GM21528 (cell line): Measurements from ENCODE around the gene DR1.
"Not testable (repeated sequence)": the region's sequence is repeated elsewhere in the genome, so short reads cannot be mapped to it uniquely, and the experiment has no call there.

Source experiments
- ATAC-seq: cut with Tn5 transposase; IDR thresholded peaks from one replicate; pipeline ENCODE4 v1.9.1; 2021; ENCODE audit warnings: mild to moderate bottlenecking, moderate library complexity; ENCODE audit not compliant: unreplicated experiment, low FRiP score

The DR1 gene

GRCh38 chr1:93374334-93375106 lies 28.8 kb downstream of the DR1 start:
- ATAC-seq = no peak

GRCh38 chr1:93384656-93385055 lies 38.9 kb downstream of the DR1 start:
- ATAC-seq = no peak

GRCh38 chr1:93386268-93386667 lies 40.6 kb downstream of the DR1 start:
- not testable (repeated sequence) for ATAC-seq

DNA sequence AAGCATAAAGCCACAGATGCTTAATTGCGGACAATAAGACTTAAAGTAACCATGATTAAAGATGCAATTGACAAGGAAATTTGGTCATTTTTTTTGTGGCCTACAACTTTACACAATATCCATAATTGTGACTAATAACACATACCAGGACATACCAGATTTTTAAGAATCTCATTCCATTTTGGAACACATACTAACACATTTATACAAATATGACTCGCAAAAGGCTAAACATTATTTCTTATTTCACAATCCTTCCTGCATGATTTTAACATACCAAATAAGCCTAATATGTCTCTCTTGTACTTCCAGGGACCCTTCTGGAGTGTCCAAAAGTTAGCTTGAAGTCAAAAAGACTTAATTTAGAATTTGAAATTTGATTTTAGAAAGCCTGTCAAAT lies 48.8 kb downstream of the DR1 start:
- ATAC-seq = no peak

DNA sequence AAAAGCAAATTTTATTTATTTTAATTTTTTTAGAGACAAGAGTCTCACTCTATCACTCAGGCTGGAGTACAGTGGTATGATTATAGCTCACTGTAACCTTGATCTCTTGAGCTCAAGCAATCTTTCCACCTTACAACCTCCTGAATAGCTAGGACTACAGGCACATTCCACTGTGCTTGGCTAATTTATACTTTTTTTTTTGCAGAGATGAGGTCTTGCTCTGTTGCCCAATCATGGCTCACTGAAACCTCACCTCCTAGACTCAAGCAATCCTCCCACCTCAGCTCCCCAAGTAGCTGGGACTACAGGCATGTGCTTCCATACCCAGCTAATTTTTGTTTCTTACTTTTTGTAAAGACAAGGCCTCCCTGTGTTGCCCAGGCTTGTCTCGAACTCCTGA lies 49.5 kb downstream of the DR1 start:
- no peak for ATAC-seq

DNA sequence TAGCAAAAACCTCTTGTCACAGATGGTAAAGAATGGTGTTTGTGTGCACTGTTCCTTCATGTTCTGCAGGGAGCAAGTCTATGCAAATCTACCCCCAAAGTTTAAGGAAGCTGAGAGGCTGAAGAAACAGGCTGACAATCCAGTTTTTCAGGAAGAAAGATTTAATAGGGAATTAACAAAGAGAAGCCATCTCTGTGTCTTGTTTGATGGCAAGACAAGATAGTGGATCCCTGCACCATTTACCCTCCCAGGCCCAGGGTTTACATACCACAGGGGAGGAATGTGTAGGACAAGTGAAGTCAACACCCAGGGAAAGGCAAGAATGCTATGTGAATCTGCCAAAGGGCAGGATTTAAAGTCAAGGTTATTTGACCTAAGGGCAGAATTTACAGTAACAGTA lies 54.1 kb downstream of the DR1 start:
- ATAC-seq = no peak

DNA sequence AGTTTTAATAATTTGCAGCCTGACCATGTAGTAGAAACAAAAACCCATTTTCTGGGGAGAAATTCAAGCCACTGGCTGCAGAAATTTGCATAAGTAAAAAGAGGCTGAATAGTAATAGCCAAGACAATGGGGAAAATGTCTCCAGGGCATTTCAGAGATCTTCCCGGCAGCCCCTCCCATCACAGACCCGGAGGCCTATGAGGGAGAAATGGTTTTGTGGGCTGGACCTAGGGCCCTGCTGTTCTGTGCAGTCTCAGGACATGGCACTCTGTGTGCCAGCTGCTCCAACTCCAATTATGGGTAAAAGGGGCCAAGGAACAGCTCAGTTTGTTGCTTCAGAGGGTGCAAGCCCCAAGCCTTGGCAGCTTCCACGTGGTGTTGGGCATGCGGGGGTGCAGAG lies 62.5 kb downstream of the DR1 start:
- ATAC-seq = no peak

DNA sequence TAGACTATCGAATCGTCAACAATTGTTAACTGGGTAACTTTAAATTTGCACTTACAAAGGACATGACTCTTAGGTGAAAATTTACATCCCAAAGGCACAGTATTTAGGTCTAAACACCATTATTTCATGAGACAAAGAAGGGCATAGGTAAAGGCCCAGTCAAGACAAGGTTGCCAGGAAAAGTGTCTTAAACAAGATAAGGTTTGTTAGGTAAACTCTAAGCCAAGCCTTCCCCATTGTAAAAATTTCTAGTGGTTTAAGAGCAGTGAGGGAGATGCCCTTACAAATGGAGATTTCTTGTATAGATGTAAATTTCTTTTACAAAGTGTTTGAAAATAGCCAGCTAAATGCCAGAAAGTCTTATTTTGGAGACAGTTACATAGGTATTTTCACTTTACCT lies 65.3 kb downstream of the DR1 start:
- no peak for ATAC-seq

- no peak for ATAC-seq
Observed at GRCh38 chr1:93414749-93415148, 69.0 kb downstream of the DR1 start.

GRCh38 chr1:93415296-93415695 lies 69.6 kb downstream of the DR1 start:
- no peak for ATAC-seq

GRCh38 chr1:93416183-93416582 lies 70.5 kb downstream of the DR1 start:
- no peak for ATAC-seq
